GM21717 (cell line): ENCODE measurements around the gene SMAD6.

ENCODE experiments used
- ATAC-seq: cut with Tn5 transposase; IDR thresholded peaks from one replicate; pipeline ENCODE4 v1.9.1; 2021; ENCODE audit warnings: mild to moderate bottlenecking, moderate library complexity; ENCODE audit not compliant: unreplicated experiment

SMAD6 gene

DNA sequence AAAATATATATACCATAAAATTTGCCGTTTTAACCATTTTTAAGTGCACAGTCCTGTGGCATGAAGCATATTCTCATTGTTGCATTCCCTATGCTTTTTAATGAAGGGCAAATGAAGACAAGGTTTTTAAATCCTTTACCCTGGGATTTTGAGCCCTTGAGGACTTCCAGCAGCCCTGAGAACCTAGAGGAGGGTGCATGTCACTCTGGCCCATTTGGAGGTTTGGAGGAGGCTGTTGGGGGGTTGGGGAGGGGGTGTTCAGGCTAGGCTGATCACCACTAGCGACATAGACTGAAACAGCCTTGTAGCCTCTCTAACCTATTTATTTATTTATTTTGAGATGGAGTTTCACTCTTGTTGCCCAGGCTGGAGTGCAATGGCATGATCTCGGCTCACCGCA, 86.0 kb downstream of the SMAD6 start:
- ATAC-seq, result no peak

DNA sequence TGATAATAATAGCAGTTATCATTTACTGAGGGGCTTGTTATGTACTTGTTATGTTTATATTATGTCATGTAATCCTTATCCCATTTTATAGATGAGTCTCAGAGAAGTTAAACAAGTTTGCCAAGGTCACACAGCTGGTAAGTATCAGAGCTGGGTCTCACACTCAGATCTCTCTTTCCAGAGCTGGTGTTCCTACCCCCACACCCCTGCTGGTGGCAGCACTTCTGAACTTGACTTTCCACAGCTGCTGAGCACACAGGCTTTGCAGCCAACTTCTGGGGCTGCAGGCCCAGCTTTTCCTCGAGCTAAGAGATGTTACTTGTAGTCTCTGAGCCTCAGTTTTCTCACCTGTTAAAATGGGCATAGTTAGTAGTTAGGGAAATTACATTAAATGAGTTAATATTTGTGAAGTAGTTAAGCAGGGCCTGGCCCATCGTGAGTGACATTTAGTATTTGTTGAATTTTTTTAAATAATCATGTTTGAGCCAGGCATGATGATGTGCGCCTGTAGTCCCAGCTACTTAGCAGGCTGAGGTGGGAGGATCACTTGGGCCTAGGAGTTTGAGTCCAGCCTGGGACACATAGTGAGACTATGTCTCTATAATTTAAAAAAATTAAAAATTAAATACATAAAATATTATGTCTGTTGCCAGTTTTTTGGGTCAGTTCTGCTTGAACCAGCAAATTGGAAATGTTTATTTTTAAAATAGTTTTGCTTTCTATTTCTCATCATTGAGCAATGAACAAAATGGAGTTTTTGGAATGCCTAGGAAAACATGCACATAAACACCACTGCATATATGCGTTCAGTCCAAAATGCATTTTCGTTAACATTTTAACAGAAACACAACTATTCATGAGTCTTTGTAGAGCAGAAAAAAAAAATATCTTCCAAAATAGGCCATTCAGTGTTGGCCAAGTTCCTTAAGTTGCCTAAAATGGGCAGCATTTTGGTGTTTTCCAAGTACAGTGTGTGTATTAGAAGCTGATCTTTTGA, 87.3 kb downstream of the SMAD6 start:
- no peak for ATAC-seq

DNA sequence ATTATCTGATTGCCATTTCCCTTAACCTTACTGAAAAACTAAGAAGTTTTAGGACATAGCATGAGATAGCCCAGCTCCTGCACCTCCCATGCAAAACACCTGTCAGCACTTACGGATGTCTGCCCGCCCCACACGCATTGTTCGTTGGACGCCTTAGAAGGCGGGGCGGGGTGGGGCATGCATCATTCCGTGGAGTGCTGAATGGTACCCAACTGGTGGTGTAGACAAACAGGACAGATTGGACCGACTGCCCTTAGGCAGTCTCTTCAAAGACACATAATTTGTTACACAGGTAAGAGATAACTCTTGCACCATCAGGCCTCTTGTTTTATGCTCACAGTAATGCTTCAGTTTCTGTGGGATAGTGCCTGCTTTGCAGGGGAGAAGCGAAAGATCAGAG, 93.8 kb downstream of the SMAD6 start:
- ATAC-seq, result no peak

DNA sequence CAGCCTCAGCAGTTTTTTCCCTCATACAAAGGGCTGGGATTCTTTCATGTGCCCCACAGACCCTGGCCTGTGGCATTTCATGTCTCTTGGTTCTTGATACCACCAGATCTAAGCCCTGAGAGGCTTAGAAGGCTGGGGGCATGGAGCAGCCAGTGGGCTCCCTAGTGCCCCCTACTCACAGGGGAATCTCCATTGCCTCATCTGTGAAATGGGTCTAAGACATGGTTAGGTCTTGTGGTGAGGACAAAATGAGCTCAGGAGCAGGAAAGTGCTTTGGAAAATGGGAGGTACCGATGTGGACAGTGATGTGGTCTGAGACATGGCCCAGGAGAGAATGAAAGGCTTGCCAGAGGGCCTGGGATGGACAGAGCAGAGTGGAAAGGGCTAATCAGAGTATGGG, 94.3 kb downstream of the SMAD6 start:
- ATAC-seq, result no peak

DNA sequence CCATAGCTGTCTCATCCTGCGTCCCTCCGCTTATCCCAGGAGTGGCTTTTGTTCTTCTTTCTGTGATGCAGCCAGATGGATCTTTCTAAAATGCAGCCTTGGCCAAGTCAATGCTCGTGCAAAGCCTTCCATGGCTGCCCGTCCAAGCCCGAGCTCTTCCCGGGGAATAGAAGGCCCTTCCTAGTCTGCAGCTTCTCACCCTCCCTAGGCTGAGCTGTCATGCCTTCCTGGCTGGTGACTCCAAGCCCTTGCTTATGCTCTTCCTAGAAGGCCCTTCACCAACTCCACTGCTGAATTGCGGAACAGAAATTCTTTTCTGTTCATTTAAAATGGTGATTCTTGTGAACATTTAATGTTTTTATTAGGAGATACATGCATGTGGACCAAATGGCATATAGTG, 95.9 kb downstream of the SMAD6 start:
- no peak for ATAC-seq

DNA sequence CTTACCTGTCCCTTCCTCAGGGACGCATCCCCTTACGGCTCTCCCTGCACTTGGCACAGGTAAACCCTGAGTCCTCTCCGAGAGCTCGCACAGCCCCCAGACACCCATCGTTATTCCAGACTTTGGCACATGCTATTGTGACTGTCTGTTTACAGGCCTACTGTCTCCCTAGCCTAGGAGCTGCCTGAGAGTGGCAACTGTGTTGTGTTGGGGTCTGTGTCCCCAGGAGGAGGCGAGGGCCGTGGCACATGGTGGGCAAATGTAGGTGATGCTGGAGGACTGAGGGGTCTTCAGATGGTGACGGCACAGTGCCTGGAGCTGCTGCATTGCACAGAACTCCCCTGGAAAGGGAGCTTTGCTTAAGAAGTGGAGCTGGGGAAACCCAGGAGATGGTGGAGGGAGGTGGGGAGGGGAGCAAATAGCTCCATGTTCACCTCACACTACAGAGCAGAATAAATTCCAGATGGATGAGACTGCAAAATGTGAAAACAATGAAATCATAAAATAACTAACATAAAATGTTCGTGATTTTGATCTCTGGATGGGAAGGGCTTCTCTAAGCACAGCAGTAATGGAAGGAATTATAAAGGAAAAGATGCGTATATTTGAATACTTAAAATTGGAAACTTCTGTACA, 96.5 kb downstream of the SMAD6 start:
- no peak for ATAC-seq

DNA sequence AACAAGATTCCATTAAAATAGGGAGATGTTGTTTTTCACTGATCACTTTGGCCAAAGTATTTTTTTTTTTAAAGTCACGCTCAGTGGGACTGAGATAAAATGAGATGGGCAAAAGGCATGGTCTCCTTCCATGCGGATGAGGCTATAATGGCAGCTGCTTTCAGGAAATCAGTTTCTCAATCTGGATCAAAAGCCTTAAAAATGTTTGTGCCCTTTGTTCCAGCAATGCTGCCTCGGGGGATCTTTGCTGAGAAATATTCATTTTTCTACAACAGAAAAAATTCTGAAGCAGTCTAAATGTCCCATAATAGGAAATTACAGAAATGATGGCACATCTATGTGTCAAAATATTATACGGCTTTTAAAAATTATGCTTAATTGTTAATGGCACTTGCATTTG, 97.2 kb downstream of the SMAD6 start:
- ATAC-seq, result no peak

DNA sequence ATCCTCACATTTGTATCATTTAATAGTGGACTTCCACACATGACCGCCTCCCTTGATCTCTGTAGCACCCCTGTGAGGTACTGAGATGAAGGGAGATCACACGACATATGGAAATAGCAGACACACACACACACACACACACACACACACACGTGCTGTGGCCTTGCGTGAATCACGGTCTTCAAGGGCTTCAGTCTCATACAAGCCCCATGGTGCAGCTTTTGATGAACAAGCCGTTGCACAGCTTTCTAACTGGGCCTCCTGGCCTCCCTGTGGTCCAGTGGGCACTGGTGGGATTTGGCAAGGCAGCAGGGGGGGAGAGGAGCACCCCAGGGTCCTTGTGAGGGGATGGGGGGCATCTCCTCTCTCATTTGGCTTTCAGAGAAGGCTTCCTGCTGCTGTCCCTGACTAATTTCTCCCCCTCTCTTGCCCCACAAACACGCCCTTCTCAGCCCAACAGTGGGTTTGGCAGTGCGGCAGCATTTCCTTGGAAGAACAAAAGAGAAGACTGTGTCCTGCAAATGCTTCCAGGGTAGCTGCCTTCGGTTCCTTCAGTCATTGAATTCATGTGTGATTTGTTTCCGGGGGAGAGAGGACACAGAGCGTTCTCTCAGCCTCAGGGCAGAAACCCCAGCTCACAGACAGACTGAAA, 98.7 kb downstream of the SMAD6 start:
- no peak for ATAC-seq

DNA sequence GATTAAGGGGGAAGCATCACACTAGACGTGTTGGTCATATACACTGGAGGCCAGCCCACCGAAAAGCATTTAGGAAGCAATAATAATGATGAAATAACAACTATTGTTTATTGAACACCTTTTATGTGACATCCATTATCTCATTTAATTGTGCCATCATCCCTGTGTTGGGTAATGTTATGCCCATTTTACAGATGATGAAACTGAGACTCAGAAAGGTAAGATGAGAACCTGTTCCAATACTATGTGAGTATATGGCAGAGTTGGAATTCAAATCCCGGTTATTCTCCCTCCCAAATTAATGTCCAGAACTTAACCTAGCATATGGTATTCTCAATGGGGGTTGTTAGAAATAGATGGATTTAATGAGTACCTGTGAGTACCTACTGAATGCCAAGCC, 99.2 kb downstream of the SMAD6 start:
- ATAC-seq, result no peak

DNA sequence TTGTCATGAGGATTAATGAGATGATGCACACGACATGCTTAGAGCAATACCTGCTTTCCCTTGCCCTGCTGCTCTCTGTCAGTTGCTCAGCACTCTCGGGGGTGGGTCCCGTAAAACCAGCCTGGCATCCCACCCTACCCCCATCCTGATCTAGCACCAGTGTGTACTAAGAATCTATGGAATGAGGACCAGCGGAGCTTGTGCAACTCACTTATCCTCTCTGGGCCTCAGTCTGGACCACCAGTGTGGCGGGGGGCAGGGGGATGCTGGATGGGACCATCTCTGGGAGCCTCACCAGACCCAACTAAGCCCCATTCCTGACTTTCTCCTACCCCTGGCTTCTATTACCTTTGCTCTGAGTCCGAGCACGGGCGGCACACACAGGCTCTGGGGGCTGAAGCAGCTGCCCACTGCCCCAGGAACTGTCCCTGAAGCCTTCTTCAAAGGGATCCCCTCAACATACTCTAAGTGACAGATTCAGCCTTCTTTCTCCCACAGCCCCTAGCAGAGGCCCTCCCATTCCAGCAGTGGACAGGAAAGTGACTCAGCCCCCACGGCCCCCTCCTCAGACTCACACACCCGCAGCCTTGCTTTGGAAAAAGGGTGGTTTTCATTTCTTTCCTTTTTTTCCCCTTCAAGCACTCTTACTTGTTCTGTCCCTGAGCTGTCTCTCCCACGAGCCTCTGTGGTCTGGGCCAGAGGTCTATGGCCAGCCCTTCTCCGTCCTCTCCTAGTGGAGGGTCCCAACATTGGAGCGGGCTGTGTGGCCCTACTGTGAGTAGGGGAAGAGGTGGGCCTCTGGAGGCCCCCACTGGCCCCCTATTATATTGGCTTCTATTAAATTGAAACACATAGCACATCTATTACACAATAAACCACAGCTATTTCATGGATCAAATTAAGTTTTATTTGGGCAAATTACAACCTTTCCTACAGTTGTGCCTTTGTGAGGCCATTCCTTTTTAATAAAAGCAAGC, 100.3 kb downstream of the SMAD6 start:
- ATAC-seq, result no peak

DNA sequence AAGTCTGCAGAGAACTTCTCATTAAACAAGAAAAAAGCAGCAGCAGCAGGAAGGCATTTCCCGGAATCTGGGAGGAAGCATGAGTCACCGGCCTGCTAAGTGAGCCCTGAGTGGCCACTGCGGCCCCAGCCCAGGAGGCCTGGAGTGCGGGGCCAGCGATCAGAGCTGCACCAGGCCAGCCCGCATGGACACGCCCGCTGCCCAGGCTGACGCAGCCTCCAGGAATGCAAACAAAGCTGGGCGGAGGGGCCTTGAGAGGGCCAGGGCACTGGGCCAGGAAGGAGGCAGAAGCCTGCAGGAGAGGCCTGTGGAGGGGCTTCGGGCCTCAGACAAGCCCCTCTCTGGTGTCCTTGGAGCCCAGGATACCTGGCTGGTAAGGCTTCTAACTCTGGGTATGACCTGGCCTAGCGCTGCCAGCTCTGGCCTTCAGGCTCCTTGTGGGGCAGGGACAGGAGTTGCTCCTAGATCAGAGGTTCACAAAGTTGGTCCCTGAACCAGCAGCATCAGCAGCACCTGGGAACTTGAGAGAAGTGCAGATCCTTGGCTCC, 101.2 kb downstream of the SMAD6 start:
- no peak for ATAC-seq

DNA sequence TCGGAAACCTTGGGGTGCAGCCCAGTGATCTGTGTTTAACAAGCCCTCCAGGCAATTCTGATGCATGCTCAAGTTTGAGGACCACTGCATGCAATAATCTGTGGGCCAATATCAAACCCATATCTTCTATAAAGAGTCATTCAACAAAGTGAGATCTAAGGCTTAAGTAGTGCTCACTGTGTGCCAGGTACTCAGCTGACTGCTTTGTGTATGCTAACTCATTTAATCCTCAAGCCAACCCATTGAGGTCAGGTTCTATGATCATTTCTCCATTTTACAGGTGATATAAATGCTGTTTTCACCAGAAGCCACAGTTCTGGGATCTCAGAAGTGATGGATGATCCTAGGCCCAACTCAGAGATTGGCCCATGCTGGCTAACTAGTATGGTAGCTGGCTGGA, 101.7 kb downstream of the SMAD6 start:
- no peak for ATAC-seq

DNA sequence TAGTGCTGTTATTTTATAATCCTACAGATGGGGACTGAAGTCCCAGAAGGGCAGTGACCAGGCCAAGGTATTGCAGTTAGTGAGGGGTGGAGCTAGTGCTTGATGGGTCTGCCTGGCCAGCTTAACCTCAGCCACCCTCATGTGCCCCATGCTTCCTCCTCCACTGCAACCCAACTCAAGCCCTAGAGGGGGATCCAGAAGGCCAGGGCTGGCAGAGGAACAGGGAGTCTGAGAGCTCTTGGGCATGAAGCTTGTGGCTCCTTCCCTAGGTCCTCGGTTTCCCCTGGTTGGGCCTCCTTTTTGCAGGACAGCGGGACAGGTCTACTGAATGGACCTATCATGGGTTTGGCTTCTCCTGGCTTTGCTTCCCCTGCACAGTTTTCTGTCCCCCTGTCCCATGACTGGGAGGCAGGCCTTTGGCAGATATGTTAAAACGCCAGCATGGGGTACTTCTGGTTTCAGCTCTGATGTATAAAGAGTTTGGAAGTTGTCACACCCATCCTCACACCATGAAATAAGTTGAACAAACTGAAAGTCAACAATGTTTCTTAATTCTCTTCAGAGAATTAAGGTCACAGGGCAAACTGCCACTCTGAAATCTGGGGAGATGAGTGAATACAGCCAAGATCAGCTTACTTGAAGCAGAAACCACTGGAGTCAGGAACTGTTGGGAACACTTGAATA, 103.3 kb downstream of the SMAD6 start:
- no peak for ATAC-seq

DNA sequence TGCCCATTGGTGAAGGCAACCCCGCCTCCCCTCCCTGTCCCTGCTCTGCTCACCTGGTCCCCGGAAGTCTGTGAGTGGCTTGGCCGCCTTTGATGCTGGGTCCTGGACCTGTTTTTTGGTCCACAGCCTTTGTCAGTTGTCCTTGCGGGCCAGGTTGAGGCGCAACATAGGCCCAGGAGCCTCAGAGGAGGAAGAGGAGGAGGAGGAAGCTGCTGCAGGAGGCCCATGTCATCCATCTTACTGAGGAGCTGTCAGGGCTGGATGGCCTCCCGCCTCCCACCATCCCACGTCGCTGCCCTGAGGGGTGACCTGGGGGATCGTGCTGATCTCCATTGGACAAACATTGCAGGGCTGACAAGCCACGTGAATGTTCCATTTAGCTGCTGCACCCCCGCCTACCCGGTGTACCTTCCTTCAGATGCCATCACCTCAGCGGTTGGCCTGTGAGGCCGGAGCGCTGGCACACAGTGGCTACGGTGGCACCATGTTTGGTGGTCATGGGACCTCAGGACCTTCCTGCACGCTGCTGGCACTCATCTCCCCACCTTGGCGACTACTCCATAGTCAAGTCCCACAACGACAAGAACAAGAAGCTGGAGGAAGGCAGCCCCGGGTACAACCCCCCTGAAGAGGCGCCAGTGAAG, 106.3 kb downstream of the SMAD6 start:
- no peak for ATAC-seq

DNA sequence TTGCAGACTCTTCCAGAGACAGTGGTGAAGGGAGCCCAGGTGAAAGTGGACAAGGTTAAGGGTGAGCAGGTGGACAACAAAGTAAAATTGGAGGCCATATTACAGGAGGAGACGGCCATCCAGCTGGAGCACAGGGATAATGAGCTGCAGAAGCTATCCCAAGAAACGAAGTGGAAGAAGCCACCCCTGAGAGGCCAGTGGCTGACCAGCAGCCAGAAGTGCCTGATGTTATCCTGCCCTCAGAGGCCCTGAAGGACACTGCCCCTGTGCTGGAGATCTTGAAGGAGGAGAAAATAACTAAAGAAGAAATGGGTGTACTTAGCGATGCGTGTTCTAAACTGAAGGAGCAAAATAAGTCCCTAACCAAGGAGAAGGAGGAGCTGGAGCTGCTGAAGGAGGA, 107.6 kb downstream of the SMAD6 start:
- no peak for ATAC-seq

DNA sequence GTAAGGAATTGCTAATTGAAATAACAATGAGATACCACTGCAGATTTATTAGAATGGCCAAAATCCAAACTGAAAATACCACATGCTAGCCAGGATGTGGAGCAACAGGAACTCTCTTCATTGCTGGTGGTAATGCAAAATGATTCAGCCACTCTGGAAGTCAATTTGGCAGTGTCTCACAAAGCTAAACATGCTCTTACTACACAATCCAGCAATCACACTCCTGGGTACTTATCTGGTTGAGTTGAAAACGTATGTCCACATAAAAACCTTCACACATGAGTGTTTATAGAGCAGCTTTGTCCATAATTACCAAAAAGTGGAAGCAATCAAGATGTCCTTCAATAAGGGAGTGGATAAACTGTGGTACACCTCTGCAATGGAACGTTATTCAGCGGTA, 113.3 kb downstream of the SMAD6 start:
- no peak for ATAC-seq

DNA sequence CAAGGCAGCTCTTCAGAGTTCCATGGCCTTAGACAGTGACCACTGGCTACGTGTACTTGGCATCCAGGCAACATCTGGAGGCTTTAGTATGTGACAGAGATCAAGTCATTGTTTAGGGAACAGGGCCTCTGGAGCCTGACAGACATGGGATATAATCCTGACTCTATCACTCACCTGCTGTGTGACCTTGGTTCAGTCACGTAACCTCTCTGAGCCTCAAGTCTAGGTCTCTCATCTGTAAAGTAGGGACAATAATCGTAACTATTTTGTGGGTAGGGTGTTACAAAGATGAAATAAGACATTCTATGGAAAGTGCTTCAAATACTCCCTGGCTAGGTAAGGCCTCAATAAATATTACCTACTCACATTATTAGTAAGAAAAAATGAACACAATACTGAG, 114.2 kb downstream of the SMAD6 start:
- ATAC-seq, result no peak

DNA sequence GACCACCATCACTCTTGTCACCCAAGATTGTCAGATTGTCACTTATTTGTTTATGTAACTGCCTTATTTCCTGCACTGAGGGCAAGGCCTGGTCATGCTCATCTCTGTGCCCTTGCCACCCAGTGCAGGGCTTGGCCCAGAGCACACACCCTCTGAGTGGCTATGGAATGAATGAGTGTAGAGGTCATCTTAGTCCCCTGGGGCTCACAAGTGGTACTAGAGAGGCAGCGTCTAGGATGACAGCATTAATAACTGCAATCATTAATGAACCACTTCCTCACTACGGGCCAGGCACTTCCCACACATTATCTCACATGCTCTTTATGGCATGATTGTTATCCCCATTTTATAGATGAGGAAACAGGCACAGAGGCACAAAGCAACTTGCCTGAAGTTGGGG, 117.0 kb downstream of the SMAD6 start:
- no peak for ATAC-seq

DNA sequence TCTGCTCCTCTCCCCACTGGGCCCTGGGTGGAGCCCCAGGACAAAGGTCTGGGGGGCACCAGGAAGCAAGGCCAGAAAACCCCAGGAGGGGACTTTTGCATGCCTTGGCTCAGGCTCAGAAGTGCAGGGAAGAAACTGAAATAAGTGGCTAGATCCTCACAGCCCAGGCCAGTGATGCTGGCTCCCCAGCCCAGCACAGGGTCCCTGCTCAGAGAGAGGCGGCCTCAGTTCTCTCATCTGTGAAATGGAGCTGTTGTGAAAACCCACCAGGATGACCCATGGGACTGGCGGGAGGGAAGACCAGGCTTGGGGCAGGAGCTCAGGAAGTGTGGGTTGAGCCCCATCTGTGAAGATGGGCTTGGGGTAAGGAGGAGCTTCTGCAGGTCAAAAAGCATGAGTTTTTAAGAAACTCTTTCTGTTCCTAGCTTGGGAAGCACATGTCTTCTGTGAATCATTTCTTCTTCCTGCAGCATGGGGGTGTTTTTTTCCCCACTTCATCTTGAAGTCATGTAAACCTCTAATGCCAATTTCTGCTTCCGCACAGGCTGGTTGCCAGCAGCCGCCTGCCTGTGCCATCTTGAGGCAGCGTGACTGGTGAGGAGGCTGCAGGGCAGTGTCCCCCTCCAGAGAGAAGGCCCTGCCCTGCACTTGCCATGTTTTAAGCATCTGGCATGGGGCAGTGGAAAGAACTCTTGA, 118.6 kb downstream of the SMAD6 start:
- ATAC-seq, result no peak
